GM12878 (cell line): Measurements from ENCODE around the gene COPS3.

Experiments
- EGR1 ChIP-seq, 2 experiments: IDR thresholded peaks; 1 replicate in 1 of 2; 2 replicates in 1 of 2; pipeline ENCODE4 v1.6.1; 2011 to 2012; ENCODE audit warnings: low read depth in 2 of 2, low read length in 2 of 2, borderline replicate concordance in 1 of 2, mild to moderate bottlenecking in 1 of 2, moderate library complexity in 1 of 2
- EZH2 ChIP-seq: IDR thresholded peaks from 2 replicates; pipeline ENCODE4 v1.6.1; 2012; ENCODE audit warnings: low read depth, mild to moderate bottlenecking, control low read depth, inconsistent platforms, low read length, borderline replicate concordance; ENCODE audit not compliant: control insufficient read depth
- HDAC2 ChIP-seq: fragments of 200-600 bp; sonication (generic); IDR thresholded peaks from 2 replicates; pipeline ENCODE4 v1.6.1; 2017
- NR2F1 ChIP-seq: fragments of 450-650 bp; conservative IDR thresholded peaks from 2 replicates; pipeline ENCODE4 v1.6.1; 2017; ENCODE audit warnings: mild to moderate bottlenecking
- POLR2A ChIP-seq: IDR thresholded peaks from 2 replicates; pipeline ENCODE4 v1.6.1; 2011; ENCODE audit warnings: low read depth, mild to moderate bottlenecking, low read length
- POLR2AphosphoS5 ChIP-seq: IDR thresholded peaks from 2 replicates; pipeline ENCODE4 v1.6.1; 2011; ENCODE audit warnings: mild to moderate bottlenecking, low read length, inconsistent platforms
- RELA ChIP-seq: fragments of 450-650 bp; IDR thresholded peaks from 2 replicates; pipeline ENCODE4 v1.8.0; 2014; ENCODE audit warnings: borderline replicate concordance; ENCODE audit not compliant: partially characterized antibody
- SP1 ChIP-seq: IDR thresholded peaks from one replicate; pipeline ENCODE4 v1.6.1; 2011; ENCODE audit warnings: low read depth, low read length
- SREBF2 ChIP-seq: IDR thresholded peaks from 2 replicates; pipeline ENCODE4 v1.6.1; 2012; ENCODE audit warnings: mild to moderate bottlenecking, low read length
- TCF12 ChIP-seq: IDR thresholded peaks from 2 replicates; pipeline ENCODE4 v1.6.1; 2011; ENCODE audit warnings: low read depth, mild to moderate bottlenecking, low read length
- TF ChIP-seq, protein P1 (sequence below), 3 experiments: IDR thresholded peaks in 2 of 3; conservative IDR thresholded peaks in 1 of 3; 2 replicates each; pipeline ENCODE4 v1.5.1; 2011; ENCODE audit warnings: low read depth in 3 of 3, low read length in 3 of 3, mild to moderate bottlenecking in 3 of 3, control low read depth in 2 of 3, moderate library complexity in 2 of 3, inconsistent platforms in 1 of 3, mixed read lengths in 1 of 3; ENCODE audit not compliant: control insufficient read depth in 2 of 3, insufficient read depth in 1 of 3; ENCODE audit errors: extremely low read depth in 1 of 3
- TF ChIP-seq, protein P2 (sequence below): IDR thresholded peaks from 2 replicates; pipeline ENCODE4 v1.6.1; 2011; ENCODE audit warnings: mild to moderate bottlenecking, low read depth, low read length, moderate library complexity; ENCODE audit not compliant: insufficient replicate concordance
- TF ChIP-seq, protein P3 (sequence below): fragments of 450-650 bp; IDR thresholded peaks from 2 replicates; pipeline ENCODE4 v1.6.1; 2017; ENCODE audit warnings: mild to moderate bottlenecking, moderate library complexity

GRCh38 chr17:17258011-17258410 is 23.0 kb downstream of the COPS3 start:
- TF ChIP-seq, protein P1, sequence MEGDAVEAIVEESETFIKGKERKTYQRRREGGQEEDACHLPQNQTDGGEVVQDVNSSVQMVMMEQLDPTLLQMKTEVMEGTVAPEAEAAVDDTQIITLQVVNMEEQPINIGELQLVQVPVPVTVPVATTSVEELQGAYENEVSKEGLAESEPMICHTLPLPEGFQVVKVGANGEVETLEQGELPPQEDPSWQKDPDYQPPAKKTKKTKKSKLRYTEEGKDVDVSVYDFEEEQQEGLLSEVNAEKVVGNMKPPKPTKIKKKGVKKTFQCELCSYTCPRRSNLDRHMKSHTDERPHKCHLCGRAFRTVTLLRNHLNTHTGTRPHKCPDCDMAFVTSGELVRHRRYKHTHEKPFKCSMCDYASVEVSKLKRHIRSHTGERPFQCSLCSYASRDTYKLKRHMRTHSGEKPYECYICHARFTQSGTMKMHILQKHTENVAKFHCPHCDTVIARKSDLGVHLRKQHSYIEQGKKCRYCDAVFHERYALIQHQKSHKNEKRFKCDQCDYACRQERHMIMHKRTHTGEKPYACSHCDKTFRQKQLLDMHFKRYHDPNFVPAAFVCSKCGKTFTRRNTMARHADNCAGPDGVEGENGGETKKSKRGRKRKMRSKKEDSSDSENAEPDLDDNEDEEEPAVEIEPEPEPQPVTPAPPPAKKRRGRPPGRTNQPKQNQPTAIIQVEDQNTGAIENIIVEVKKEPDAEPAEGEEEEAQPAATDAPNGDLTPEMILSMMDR (IDR thresholded peaks at IDR 0.05 in 2 of 3, conservative IDR thresholded peaks at IDR 0.05 in 1 of 3; ENCODE audit: control insufficient read depth in 2 of 3, extremely low read depth in 1 of 3, insufficient read depth in 1 of 3, low read depth in 3 of 3, low read length in 3 of 3): no peak
- no peak for TF ChIP-seq SREBF2
- TF ChIP-seq EGR1 (IDR thresholded peaks at IDR 0.05; ENCODE audit: borderline replicate concordance in 1 of 2, low read depth in 2 of 2, low read length in 2 of 2): no peak
- no peak for TF ChIP-seq EZH2
- TF ChIP-seq HDAC2: no peak
- TF ChIP-seq, protein P2, sequence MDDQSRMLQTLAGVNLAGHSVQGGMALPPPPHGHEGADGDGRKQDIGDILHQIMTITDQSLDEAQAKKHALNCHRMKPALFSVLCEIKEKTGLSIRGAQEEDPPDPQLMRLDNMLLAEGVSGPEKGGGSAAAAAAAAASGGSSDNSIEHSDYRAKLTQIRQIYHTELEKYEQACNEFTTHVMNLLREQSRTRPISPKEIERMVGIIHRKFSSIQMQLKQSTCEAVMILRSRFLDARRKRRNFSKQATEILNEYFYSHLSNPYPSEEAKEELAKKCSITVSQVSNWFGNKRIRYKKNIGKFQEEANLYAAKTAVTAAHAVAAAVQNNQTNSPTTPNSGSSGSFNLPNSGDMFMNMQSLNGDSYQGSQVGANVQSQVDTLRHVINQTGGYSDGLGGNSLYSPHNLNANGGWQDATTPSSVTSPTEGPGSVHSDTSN: no peak
- TF ChIP-seq SP1: no peak
- TF ChIP-seq NR2F1: no peak
- TF ChIP-seq RELA: no peak
- no peak for TF ChIP-seq POLR2AphosphoS5
- no peak for TF ChIP-seq TCF12
- TF ChIP-seq, protein P3, sequence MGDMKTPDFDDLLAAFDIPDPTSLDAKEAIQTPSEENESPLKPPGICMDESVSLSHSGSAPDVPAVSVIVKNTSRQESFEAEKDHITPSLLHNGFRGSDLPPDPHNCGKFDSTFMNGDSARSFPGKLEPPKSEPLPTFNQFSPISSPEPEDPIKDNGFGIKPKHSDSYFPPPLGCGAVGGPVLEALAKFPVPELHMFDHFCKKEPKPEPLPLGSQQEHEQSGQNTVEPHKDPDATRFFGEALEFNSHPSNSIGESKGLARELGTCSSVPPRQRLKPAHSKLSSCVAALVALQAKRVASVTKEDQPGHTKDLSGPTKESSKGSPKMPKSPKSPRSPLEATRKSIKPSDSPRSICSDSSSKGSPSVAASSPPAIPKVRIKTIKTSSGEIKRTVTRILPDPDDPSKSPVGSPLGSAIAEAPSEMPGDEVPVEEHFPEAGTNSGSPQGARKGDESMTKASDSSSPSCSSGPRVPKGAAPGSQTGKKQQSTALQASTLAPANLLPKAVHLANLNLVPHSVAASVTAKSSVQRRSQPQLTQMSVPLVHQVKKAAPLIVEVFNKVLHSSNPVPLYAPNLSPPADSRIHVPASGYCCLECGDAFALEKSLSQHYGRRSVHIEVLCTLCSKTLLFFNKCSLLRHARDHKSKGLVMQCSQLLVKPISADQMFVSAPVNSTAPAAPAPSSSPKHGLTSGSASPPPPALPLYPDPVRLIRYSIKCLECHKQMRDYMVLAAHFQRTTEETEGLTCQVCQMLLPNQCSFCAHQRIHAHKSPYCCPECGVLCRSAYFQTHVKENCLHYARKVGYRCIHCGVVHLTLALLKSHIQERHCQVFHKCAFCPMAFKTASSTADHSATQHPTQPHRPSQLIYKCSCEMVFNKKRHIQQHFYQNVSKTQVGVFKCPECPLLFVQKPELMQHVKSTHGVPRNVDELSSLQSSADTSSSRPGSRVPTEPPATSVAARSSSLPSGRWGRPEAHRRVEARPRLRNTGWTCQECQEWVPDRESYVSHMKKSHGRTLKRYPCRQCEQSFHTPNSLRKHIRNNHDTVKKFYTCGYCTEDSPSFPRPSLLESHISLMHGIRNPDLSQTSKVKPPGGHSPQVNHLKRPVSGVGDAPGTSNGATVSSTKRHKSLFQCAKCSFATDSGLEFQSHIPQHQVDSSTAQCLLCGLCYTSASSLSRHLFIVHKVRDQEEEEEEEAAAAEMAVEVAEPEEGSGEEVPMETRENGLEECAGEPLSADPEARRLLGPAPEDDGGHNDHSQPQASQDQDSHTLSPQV: no peak
- no peak for TF ChIP-seq POLR2A
